HEK293 (cell line): Measurements from ENCODE around the gene CD300LG.

Experiments
- HOXC10 ChIP-seq: sonication (generic); formaldehyde crosslinking; IDR thresholded peaks from 2 replicates; pipeline ENCODE4 v1.8.1; 2023; ENCODE audit warnings: mild to moderate bottlenecking, missing genetic modification reagents
- OSR2 ChIP-seq: fragments of 450-650 bp; formaldehyde crosslinking; IDR thresholded peaks from 2 replicates; pipeline ENCODE4 v1.5.1; 2016; ENCODE audit warnings: missing biosample characterization, missing genetic modification characterization
- SP2 ChIP-seq: fragments of 450-650 bp; formaldehyde crosslinking; IDR thresholded peaks from 2 replicates; pipeline ENCODE4 v1.5.1; 2016; ENCODE audit warnings: missing biosample characterization, missing genetic modification characterization
- TCF7L2 ChIP-seq: IDR thresholded peaks from 2 replicates; pipeline ENCODE4 v1.6.1; 2011; ENCODE audit warnings: low read depth, mild to moderate bottlenecking, inconsistent platforms, low read length, moderate library complexity, borderline replicate concordance
- ZBTB21 ChIP-seq: fragments of 450-650 bp; formaldehyde crosslinking; IDR thresholded peaks from 2 replicates; pipeline ENCODE4 v1.5.1; 2017; ENCODE audit warnings: missing biosample characterization, missing genetic modification characterization
- ZBTB8A ChIP-seq: fragments of 450-650 bp; formaldehyde crosslinking; IDR thresholded peaks from 2 replicates; pipeline ENCODE4 v1.5.1; 2016; ENCODE audit warnings: missing biosample characterization, missing genetic modification characterization
- ZFHX2 ChIP-seq: fragments of 450-650 bp; formaldehyde crosslinking; conservative IDR thresholded peaks from 2 replicates; pipeline ENCODE4 v1.5.1; 2016; ENCODE audit warnings: missing biosample characterization, missing genetic modification characterization
- ZFP37 ChIP-seq: fragments of 450-650 bp; formaldehyde crosslinking; IDR thresholded peaks from 2 replicates; pipeline ENCODE4 v1.5.1; 2016; ENCODE audit warnings: missing biosample characterization, missing genetic modification characterization
- ZNF112 ChIP-seq: fragments of 450-650 bp; formaldehyde crosslinking; IDR thresholded peaks from 2 replicates; pipeline ENCODE4 v1.5.0; 2017; ENCODE audit warnings: missing biosample characterization, missing genetic modification characterization
- ZNF19 ChIP-seq: fragments of 450-650 bp; formaldehyde crosslinking; IDR thresholded peaks from 2 replicates; pipeline ENCODE4; 2016; ENCODE audit warnings: missing biosample characterization, missing genetic modification characterization, low read depth
- ZNF23 ChIP-seq: fragments of 450-650 bp; formaldehyde crosslinking; IDR thresholded peaks from 2 replicates; pipeline ENCODE4 v1.5.1; 2016; ENCODE audit warnings: missing biosample characterization, missing genetic modification characterization, borderline replicate concordance
- ZNF248 ChIP-seq: fragments of 450-650 bp; formaldehyde crosslinking; IDR thresholded peaks from 2 replicates; pipeline ENCODE4 v1.5.1; 2017; ENCODE audit warnings: missing biosample characterization, missing genetic modification characterization
- ZNF335 ChIP-seq: fragments of 450-650 bp; formaldehyde crosslinking; conservative IDR thresholded peaks from 2 replicates; pipeline ENCODE4 v1.5.1; 2016; ENCODE audit warnings: missing biosample characterization, missing genetic modification characterization
- ZNF341 ChIP-seq: fragments of 450-650 bp; formaldehyde crosslinking; IDR thresholded peaks from 2 replicates; pipeline ENCODE4; 2016; ENCODE audit warnings: low read depth, missing biosample characterization, missing genetic modification characterization
- ZNF423 ChIP-seq: fragments of 450-650 bp; formaldehyde crosslinking; IDR thresholded peaks from 2 replicates; pipeline ENCODE4 v1.5.1; 2016; ENCODE audit warnings: missing biosample characterization, missing genetic modification characterization
- ZNF473 ChIP-seq: fragments of 450-650 bp; formaldehyde crosslinking; IDR thresholded peaks from 2 replicates; pipeline ENCODE4 v1.5.1; 2017; ENCODE audit warnings: missing biosample characterization, missing genetic modification characterization
- ZNF510 ChIP-seq: fragments of 450-650 bp; formaldehyde crosslinking; IDR thresholded peaks from 2 replicates; pipeline ENCODE4 v1.5.1; 2018; ENCODE audit warnings: mild to moderate bottlenecking, missing genetic modification characterization, missing biosample characterization; ENCODE audit not compliant: insufficient replicate concordance
- ZNF549 ChIP-seq: fragments of 450-650 bp; IDR thresholded peaks from 2 replicates; pipeline ENCODE4 v1.5.1; 2018; ENCODE audit warnings: missing biosample characterization, missing genetic modification characterization, mild to moderate bottlenecking, inconsistent platforms, moderate library complexity
- ZNF596 ChIP-seq: fragments of 450-650 bp; IDR thresholded peaks from 2 replicates; pipeline ENCODE4 v1.5.0; 2018; ENCODE audit warnings: missing biosample characterization, mild to moderate bottlenecking, missing genetic modification characterization, moderate library complexity
- ZNF747 ChIP-seq: fragments of 450-650 bp; formaldehyde crosslinking; IDR thresholded peaks from 2 replicates; pipeline ENCODE4 v1.5.1; 2016; ENCODE audit warnings: missing biosample characterization, missing genetic modification characterization
- ZNF830 ChIP-seq: fragments of 450-650 bp; IDR thresholded peaks from 2 replicates; pipeline ENCODE4 v1.5.0; 2018; ENCODE audit warnings: missing biosample characterization, missing genetic modification characterization, low read depth, mild to moderate bottlenecking, moderate library complexity
- TF ChIP-seq, protein P1 (sequence below): fragments of 450-650 bp; formaldehyde crosslinking; IDR thresholded peaks from 2 replicates; pipeline ENCODE4 v1.5.1; 2016; ENCODE audit warnings: missing biosample characterization, missing genetic modification characterization, borderline replicate concordance
- TF ChIP-seq, protein P2 (sequence below): fragments of 450-650 bp; formaldehyde crosslinking; IDR thresholded peaks from 2 replicates; pipeline ENCODE4 v1.5.1; 2016; ENCODE audit warnings: missing biosample characterization, missing genetic modification characterization
- TF ChIP-seq, protein P3 (sequence below): fragments of 450-650 bp; formaldehyde crosslinking; IDR thresholded peaks from 2 replicates; pipeline ENCODE4 v1.5.1; 2016; ENCODE audit warnings: missing biosample characterization, missing genetic modification characterization
- TF ChIP-seq, protein P4 (sequence below): fragments of 450-650 bp; formaldehyde crosslinking; IDR thresholded peaks from 2 replicates; pipeline ENCODE4 v1.5.1; 2017; ENCODE audit warnings: missing biosample characterization, missing genetic modification characterization
- TF ChIP-seq, protein P5 (sequence below): fragments of 450-650 bp; formaldehyde crosslinking; IDR thresholded peaks from 2 replicates; pipeline ENCODE4 v1.5.1; 2016; ENCODE audit warnings: missing biosample characterization, missing genetic modification characterization
- TF ChIP-seq, protein P6 (sequence below): fragments of 450-650 bp; formaldehyde crosslinking; IDR thresholded peaks from 2 replicates; pipeline ENCODE4 v1.5.1; 2016; ENCODE audit warnings: missing biosample characterization, missing genetic modification characterization
- TF ChIP-seq, protein P7 (sequence below): fragments of 450-650 bp; formaldehyde crosslinking; IDR thresholded peaks from 2 replicates; pipeline ENCODE4 v1.5.1; 2016; ENCODE audit warnings: missing biosample characterization, missing genetic modification characterization

The CD300LG gene

DNA sequence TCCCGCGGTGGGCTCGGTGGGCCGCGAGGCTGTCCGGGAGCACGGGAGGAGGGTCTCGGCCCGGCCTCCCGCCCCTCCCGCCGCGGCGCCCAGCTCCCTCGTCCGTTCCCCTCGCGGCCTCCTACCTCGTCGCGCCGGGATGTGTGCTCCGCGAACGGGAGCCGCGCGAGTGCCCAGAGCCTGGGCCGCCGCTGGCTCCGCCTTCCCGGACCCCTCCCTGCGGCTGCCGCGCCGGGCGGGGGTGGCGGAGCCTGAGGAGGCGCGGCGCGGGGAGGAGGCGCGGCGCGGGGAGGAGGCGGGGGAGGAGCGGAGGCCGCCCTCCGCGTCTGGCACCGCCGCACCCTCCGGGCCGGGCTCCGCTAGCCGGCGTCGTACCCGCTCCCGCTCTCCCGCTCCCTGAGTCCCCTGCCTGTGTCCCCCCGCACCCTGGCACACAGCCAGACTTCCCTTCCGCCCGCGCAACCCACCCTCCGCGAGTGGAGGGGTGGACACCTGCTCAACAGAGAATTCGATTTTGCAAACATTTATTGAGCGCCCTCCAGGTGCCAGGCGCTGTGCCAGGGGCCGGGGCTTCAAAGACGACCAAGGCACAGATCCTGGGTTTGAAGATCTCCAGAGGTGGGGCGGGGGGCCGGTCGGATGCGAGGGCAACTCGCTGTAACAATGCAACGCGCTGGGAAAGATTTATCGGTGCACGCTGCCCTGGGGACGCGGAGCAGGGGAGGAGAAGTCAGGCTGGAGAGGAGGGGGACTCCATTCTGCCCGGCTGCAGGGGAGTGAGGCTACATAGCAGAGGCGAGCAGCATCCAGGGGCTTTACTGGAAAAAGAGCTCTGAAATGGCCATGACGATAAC is 13.8 kb upstream of the CD300LG start, which contains the start of gene MPP3 (continued):
- TF ChIP-seq, protein P1, sequence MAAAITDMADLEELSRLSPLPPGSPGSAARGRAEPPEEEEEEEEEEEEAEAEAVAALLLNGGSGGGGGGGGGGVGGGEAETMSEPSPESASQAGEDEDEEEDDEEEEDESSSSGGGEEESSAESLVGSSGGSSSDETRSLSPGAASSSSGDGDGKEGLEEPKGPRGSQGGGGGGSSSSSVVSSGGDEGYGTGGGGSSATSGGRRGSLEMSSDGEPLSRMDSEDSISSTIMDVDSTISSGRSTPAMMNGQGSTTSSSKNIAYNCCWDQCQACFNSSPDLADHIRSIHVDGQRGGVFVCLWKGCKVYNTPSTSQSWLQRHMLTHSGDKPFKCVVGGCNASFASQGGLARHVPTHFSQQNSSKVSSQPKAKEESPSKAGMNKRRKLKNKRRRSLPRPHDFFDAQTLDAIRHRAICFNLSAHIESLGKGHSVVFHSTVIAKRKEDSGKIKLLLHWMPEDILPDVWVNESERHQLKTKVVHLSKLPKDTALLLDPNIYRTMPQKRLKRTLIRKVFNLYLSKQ (tag by site-specific recombination) = no peak
- TF ChIP-seq ZBTB21 (tag by site-specific recombination) (no peak), ZNF596 (tag by site-specific recombination) (no peak; the same call in 1 of the 2 replicates), TCF7L2 (no peak), ZNF747 (tag by site-specific recombination) (no peak), ZNF23 (tag by site-specific recombination) (no peak), ZNF248 (tag by site-specific recombination) (no peak), ZNF549 (no peak), OSR2 (tag by site-specific recombination) (no peak), SP2 (tag by site-specific recombination) (peak; percentile 9; the same call in 1 of the 2 replicates), ZFHX2 (peak; percentile 87), ZNF19 (tag by site-specific recombination) (no peak), ZNF335 (peak; percentile 91), HOXC10 (CRISPR knock-in tag) (peak; percentile 53; the same call in 1 of the 2 replicates), ZNF510 (tag by site-specific recombination) (no peak), ZNF341 (tag by site-specific recombination) (peak; percentile 93), ZBTB8A (tag by site-specific recombination) (peak; percentile 37; the same call in 1 of the 2 replicates), ZNF830 (tag by site-specific recombination) (no peak), ZNF112 (no peak), ZFP37 (tag by site-specific recombination) (no peak), ZNF423 (tag by site-specific recombination) (no peak), ZNF473 (no peak)
- TF ChIP-seq, protein P2, sequence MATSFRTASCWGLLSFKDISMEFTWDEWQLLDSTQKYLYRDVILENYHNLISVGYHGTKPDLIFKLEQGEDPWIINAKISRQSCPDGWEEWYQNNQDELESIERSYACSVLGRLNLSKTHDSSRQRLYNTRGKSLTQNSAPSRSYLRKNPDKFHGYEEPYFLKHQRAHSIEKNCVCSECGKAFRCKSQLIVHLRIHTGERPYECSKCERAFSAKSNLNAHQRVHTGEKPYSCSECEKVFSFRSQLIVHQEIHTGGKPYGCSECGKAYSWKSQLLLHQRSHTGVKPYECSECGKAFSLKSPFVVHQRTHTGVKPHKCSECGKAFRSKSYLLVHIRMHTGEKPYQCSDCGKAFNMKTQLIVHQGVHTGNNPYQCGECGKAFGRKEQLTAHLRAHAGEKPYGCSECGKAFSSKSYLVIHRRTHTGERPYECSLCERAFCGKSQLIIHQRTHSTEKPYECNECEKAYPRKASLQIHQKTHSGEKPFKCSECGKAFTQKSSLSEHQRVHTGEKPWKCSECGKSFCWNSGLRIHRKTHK (tag by site-specific recombination) = no peak
- TF ChIP-seq, protein P3, sequence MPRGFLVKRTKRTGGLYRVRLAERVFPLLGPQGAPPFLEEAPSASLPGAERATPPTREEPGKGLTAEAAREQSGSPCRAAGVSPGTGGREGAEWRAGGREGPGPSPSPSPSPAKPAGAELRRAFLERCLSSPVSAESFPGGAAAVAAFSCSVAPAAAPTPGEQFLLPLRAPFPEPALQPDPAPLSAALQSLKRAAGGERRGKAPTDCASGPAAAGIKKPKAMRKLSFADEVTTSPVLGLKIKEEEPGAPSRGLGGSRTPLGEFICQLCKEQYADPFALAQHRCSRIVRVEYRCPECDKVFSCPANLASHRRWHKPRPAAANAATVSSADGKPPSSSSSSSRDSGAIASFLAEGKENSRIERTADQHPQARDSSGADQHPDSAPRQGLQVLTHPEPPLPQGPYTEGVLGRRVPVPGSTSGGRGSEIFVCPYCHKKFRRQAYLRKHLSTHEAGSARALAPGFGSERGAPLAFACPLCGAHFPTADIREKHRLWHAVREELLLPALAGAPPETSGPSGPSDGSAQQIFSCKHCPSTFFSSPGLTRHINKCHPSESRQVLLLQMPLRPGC = no peak
- TF ChIP-seq, protein P4, sequence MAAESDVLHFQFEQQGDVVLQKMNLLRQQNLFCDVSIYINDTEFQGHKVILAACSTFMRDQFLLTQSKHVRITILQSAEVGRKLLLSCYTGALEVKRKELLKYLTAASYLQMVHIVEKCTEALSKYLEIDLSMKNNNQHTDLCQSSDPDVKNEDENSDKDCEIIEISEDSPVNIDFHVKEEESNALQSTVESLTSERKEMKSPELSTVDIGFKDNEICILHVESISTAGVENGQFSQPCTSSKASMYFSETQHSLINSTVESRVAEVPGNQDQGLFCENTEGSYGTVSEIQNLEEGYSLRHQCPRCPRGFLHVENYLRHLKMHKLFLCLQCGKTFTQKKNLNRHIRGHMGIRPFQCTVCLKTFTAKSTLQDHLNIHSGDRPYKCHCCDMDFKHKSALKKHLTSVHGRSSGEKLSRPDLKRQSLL (tag by site-specific recombination) = peak; percentile 50
- TF ChIP-seq, protein P5, sequence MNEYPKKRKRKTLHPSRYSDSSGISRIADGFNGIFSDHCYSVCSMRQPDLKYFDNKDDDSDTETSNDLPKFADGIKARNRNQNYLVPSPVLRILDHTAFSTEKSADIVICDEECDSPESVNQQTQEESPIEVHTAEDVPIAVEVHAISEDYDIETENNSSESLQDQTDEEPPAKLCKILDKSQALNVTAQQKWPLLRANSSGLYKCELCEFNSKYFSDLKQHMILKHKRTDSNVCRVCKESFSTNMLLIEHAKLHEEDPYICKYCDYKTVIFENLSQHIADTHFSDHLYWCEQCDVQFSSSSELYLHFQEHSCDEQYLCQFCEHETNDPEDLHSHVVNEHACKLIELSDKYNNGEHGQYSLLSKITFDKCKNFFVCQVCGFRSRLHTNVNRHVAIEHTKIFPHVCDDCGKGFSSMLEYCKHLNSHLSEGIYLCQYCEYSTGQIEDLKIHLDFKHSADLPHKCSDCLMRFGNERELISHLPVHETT = no peak
- TF ChIP-seq, protein P6, sequence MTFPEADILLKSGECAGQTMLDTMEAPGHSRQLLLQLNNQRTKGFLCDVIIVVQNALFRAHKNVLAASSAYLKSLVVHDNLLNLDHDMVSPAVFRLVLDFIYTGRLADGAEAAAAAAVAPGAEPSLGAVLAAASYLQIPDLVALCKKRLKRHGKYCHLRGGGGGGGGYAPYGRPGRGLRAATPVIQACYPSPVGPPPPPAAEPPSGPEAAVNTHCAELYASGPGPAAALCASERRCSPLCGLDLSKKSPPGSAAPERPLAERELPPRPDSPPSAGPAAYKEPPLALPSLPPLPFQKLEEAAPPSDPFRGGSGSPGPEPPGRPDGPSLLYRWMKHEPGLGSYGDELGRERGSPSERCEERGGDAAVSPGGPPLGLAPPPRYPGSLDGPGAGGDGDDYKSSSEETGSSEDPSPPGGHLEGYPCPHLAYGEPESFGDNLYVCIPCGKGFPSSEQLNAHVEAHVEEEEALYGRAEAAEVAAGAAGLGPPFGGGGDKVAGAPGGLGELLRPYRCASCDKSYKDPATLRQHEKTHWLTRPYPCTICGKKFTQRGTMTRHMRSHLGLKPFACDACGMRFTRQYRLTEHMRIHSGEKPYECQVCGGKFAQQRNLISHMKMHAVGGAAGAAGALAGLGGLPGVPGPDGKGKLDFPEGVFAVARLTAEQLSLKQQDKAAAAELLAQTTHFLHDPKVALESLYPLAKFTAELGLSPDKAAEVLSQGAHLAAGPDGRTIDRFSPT = peak; percentile 77
- TF ChIP-seq, protein P7, sequence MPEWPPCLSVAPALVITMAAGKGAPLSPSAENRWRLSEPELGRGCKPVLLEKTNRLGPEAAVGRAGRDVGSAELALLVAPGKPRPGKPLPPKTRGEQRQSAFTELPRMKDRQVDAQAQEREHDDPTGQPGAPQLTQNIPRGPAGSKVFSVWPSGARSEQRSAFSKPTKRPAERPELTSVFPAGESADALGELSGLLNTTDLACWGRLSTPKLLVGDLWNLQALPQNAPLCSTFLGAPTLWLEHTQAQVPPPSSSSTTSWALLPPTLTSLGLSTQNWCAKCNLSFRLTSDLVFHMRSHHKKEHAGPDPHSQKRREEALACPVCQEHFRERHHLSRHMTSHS (tag by site-specific recombination) = no peak
